IMR-90 (cell line): ENCODE measurements around the gene SGPL1. TPM values are rescaled to one million over a fixed set of nuclear protein-coding genes. Genes with fewer than 3 reads are reported as not detected.

Experiments used
- ATAC-seq: fragments of 200-7000 bp; cut with Tn5 transposase; 2 replicates; pipeline ENCODE4 v1.9.1; 2020; ENCODE audit warnings: low read depth, mild to moderate bottlenecking, moderate library complexity
- BruUV-seq: library from RNA; stranded (reverse); fragments of 400-500 nt; replicated peaks from 2 replicates; lab custom pipeline; 2021; lab: Mats Ljungman, UMichigan
- CTCF ChIA-PET: fragments of 300-600 bp; formaldehyde crosslinking; extraction: SDS; loops from one replicate; lab custom pipeline; 2021; ENCODE audit warnings: antibody characterized with exemption; lab: Yijun Ruan, JAX
- POLR2A ChIA-PET: fragments of 300-600 bp; sonication (Branson Sonifier 250); formaldehyde crosslinking; loops from one replicate; lab custom pipeline; 2022; ENCODE audit warnings: antibody characterized with exemption; ENCODE audit not compliant: unreplicated experiment; lab: Charles Lee
- DNase-seq: peaks from one replicate; pipeline ENCODE4 v3.0.0; 2013
- H2AFZ ChIP-seq: replicated peaks from 2 replicates; pipeline ENCODE3; 2013; ENCODE audit warnings: low read length, mild to moderate bottlenecking; ENCODE audit not compliant: poor library complexity
- H2AK5ac ChIP-seq: 2 replicates; pipeline ENCODE4 v1.6.1; 2013; ENCODE audit warnings: low read depth, low read length, inconsistent platforms
- H2AK9ac ChIP-seq: replicated peaks from 2 replicates; pipeline ENCODE3; 2013; ENCODE audit warnings: mild to moderate bottlenecking, low read depth, low read length, moderate library complexity; ENCODE audit not compliant: poor library complexity
- H2BK120ac ChIP-seq: 2 replicates; pipeline ENCODE4 v1.6.1; 2013; ENCODE audit warnings: low read depth, low read length, inconsistent platforms
- H2BK15ac ChIP-seq: 3 replicates; pipeline ENCODE4 v1.6.1; 2013; ENCODE audit warnings: low read depth, low read length, inconsistent platforms
- H2BK20ac ChIP-seq: 2 replicates; pipeline ENCODE4 v1.6.1; 2013; ENCODE audit warnings: low read depth, mild to moderate bottlenecking, inconsistent platforms, low read length, moderate library complexity
- H2BK5ac ChIP-seq: 2 replicates; pipeline ENCODE4 v1.6.1; 2013; ENCODE audit warnings: mild to moderate bottlenecking, low read depth, low read length, inconsistent platforms; ENCODE audit not compliant: poor library complexity, severe bottlenecking
- H3K14ac ChIP-seq: replicated peaks from 2 replicates; pipeline ENCODE4 v1.6.1; 2013; ENCODE audit warnings: low read depth, low read length, inconsistent platforms
- H3K18ac ChIP-seq: 2 replicates; pipeline ENCODE4 v1.6.1; 2013; ENCODE audit warnings: low read depth, low read length, control low read depth
- H3K23ac ChIP-seq: 2 replicates; pipeline ENCODE4 v1.6.1; 2013; ENCODE audit warnings: low read depth, low read length, inconsistent platforms
- H3K27ac ChIP-seq: 2 replicates; pipeline ENCODE4 v1.5.1; 2013; ENCODE audit warnings: mild to moderate bottlenecking, control low read depth, low read length; ENCODE audit not compliant: insufficient read depth
- H3K27me3 ChIP-seq: 2 replicates; pipeline ENCODE4 v1.6.1; 2013; ENCODE audit warnings: low read length; ENCODE audit not compliant: control insufficient read depth, insufficient read depth
- H3K36me3 ChIP-seq: 2 replicates; pipeline ENCODE4 v1.6.1; 2013; ENCODE audit warnings: low read length, mixed read lengths; ENCODE audit not compliant: control insufficient read depth, insufficient read depth
- H3K4ac ChIP-seq: 2 replicates; pipeline ENCODE4 v1.6.1; 2013; ENCODE audit warnings: low read depth, low read length, inconsistent platforms
- H3K4me1 ChIP-seq: 2 replicates; pipeline ENCODE4 v1.6.1; 2013; ENCODE audit warnings: low read length, mixed read lengths; ENCODE audit not compliant: control insufficient read depth, insufficient read depth
- H3K4me2 ChIP-seq: 2 replicates; pipeline ENCODE4 v1.6.1; 2013; ENCODE audit warnings: low read depth, mild to moderate bottlenecking, control low read depth, low read length, moderate library complexity
- H3K4me3 ChIP-seq: 2 replicates; pipeline ENCODE4 v1.5.1; 2013; ENCODE audit warnings: low read depth, mild to moderate bottlenecking, control low read depth, low read length, moderate library complexity; ENCODE audit not compliant: insufficient read depth
- H3K56ac ChIP-seq: 2 replicates; pipeline ENCODE4 v1.6.1; 2013; ENCODE audit warnings: low read length, inconsistent platforms; ENCODE audit not compliant: insufficient read depth; ENCODE audit errors: extremely low read depth
- H3K79me1 ChIP-seq, 2 experiments: 2 replicates each; pipeline ENCODE4 v1.6.1; 2013; ENCODE audit warnings: low read length in 2 of 2, inconsistent platforms in 1 of 2, low read depth in 1 of 2
- H3K9ac ChIP-seq: 2 replicates; pipeline ENCODE4 v1.6.1; 2013; ENCODE audit warnings: low read depth, low read length, control low read depth
- H3K9me1 ChIP-seq: 2 replicates; pipeline ENCODE4 v1.6.1; 2013; ENCODE audit warnings: low read length, inconsistent platforms; ENCODE audit not compliant: insufficient read depth
- H3K9me3 ChIP-seq: 2 replicates; pipeline ENCODE4 v1.6.1; 2013; ENCODE audit warnings: low read length; ENCODE audit not compliant: control insufficient read depth, insufficient read depth
- H4K20me1 ChIP-seq: 2 replicates; pipeline ENCODE4 v1.6.1; 2013; ENCODE audit warnings: low read length, inconsistent platforms; ENCODE audit not compliant: insufficient read depth
- H4K5ac ChIP-seq: 2 replicates; pipeline ENCODE4 v1.6.1; 2013; ENCODE audit warnings: mild to moderate bottlenecking, low read depth, low read length, control low read depth
- H4K8ac ChIP-seq, 2 experiments: 2 replicates each; pipeline ENCODE4 v1.6.1; 2013; ENCODE audit warnings: low read depth in 2 of 2, low read length in 2 of 2, control low read depth in 1 of 2, inconsistent platforms in 1 of 2
- H4K91ac ChIP-seq: 2 replicates; pipeline ENCODE4 v1.6.1; 2013; ENCODE audit warnings: low read depth, low read length, inconsistent platforms; ENCODE audit not compliant: insufficient read depth
- CEBPB ChIP-seq: IDR thresholded peaks from 2 replicates; pipeline ENCODE4 v1.6.1; 2012; ENCODE audit warnings: low read depth, low read length, improper control_type of control experiment
- ELK1 ChIP-seq: fragments of 150-350 bp; IDR thresholded peaks from 2 replicates; pipeline ENCODE4 v1.6.1; 2016; ENCODE audit warnings: low read depth, mild to moderate bottlenecking, low read length, moderate library complexity, borderline replicate concordance
- MXI1 ChIP-seq: IDR thresholded peaks from 2 replicates; pipeline ENCODE4 v1.6.1; 2012; ENCODE audit warnings: low read depth, mild to moderate bottlenecking, low read length, moderate library complexity, borderline replicate concordance
- NFE2L2 ChIP-seq: fragments of 150-350 bp; IDR thresholded peaks from 2 replicates; pipeline ENCODE4 v1.6.1; 2016; ENCODE audit warnings: low read depth, mild to moderate bottlenecking, low read length
- RFX5 ChIP-seq: IDR thresholded peaks from 2 replicates; pipeline ENCODE4 v1.8.0; 2012; ENCODE audit warnings: low read depth, mild to moderate bottlenecking, low read length, moderate library complexity
- WGBS, 2 experiments: methylation state at CpG; one replicate each; pipeline versions ENCODE4 v1.1.5 to v1.1.7; 2013; ENCODE audit warnings: missing lambda C conversion rate in 2 of 2; ENCODE audit not compliant: insufficient read length in 1 of 2; ENCODE audit errors: extremely low coverage in 2 of 2; 5-methylcytosine and 5-hydroxymethylcytosine counted together
- dilution Hi-C: fragments of 300-500 bp; cut with HindIII; formaldehyde crosslinking; loops from one replicate; pipeline ENCODE4 v1.14.3; 2018; ENCODE audit warnings: low sequenced_read_pairs; ENCODE audit not compliant: unreplicated experiment
- in situ Hi-C: fragments of 300-500 bp; cut with MboI; formaldehyde crosslinking; loops from 3 replicates; pipeline ENCODE4 v1.14.3; 2019; ENCODE audit warnings: low sequenced_read_pairs, inconsistent platforms, mixed read lengths
- intact Hi-C: fragments of 100-400 bp; cut with micrococcal nuclease; formaldehyde crosslinking; loops from 2 replicates; pipeline ENCODE4 v1.10.0; 2022
- polyA plus RNA-seq, 3 experiments: library from polyadenylated mRNA; depleted of rRNA; stranded (reverse); fragments of >200 nt; gene quantifications; 2 replicates each; pipeline ENCODE4 v1.2.3, GENCODE V29; 2012; ENCODE audit warnings: low replicate concordance in 1 of 3
- total RNA-seq: library from RNA; depleted of rRNA; stranded (reverse); fragments of >200 nt; gene quantifications from 2 replicates; pipeline ENCODE4 v1.2.3, GENCODE V29; 2012

Gene SGPL1
- total and polyA plus RNA-seq, 2 of the 4 experiments (the other 2 are of a cell fraction): 12.2 to 26.7 TPM

DNA sequence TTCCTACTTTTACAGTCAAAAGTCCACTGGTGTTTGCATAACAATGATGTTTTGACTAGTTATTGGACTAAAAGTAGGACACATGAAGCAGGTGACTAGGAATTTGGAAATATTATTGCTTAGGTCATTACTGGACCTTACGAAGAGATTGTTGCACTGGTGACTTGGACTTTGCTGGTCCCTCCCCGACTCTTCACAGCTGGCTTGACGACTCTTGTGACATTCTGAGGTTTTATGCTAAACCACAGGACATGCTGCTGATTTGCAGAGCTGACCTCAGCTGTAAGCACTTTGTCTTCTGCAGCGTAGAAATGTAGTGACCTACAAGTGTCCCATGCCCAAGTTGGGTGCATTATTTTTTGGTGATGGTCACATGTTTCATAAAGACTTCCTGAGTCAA lies 50.7 kb downstream of the SGPL1 start:
- no peak overlapping the region for H3K23ac ChIP-seq
- H3K9ac ChIP-seq: no peak overlapping the region
- no peak overlapping the region for H2AFZ ChIP-seq
- TF ChIP-seq CEBPB: no peak
- no peak for TF ChIP-seq ELK1
- no peak for TF ChIP-seq MXI1
- TF ChIP-seq RFX5: no peak
- no peak for TF ChIP-seq NFE2L2
- no peak overlapping the region for H2BK20ac ChIP-seq
- no peak overlapping the region for H3K4ac ChIP-seq
- H3K4me3 ChIP-seq: no peak overlapping the region
- no peaks in the 10 kb centered on the region for H4K20me1 ChIP-seq
- no peak overlapping the region for H3K4me2 ChIP-seq
- ATAC-seq (no peak), DNase-seq (no peak)
- H3K4me1 ChIP-seq: no peaks in the 10 kb centered on the region
- H3K27me3 ChIP-seq: no peaks in the 10 kb centered on the region
- intact Hi-C loops (no loop called here), dilution Hi-C loops (no loop called here), in situ Hi-C loops (no loop called here)
- no peak overlapping the region for H3K27ac ChIP-seq
- H2BK15ac ChIP-seq: no peak overlapping the region
- CTCF ChIA-PET: no interaction called here
- H4K8ac ChIP-seq: no peak overlapping the region
- peaks cover 4% of the 10 kb centered on the region; the same call in 1 of the 2 replicates for H3K9me1 ChIP-seq
- H3K18ac ChIP-seq: no peak overlapping the region
- H3K79me1 ChIP-seq: no peaks in the 10 kb centered on the region
- peaks cover 19% of the 10 kb centered on the region for H3K36me3 ChIP-seq
- no CpG with 5 or more reads among the region's 4 CpGs for WGBS, 2 experiments
- no peak overlapping the region for H2BK5ac ChIP-seq
- no peak overlapping the region for H2AK9ac ChIP-seq
- no peak overlapping the region for H3K14ac ChIP-seq
- H3K56ac ChIP-seq: no peak overlapping the region
- H2BK120ac ChIP-seq: no peak overlapping the region
- H3K9me3 ChIP-seq: no peaks in the 10 kb centered on the region
- no TSS peak for BruUV-seq
- no peak overlapping the region for H4K91ac ChIP-seq
- H4K5ac ChIP-seq: no peak overlapping the region
- H2AK5ac ChIP-seq: no peak overlapping the region
- POLR2A ChIA-PET: no interaction called here
